ENCODE results near the gene FSTL4. TPM values are rescaled to one million over a fixed set of nuclear protein-coding genes. Genes with fewer than 3 reads are reported as not detected.

The FSTL4 gene
- total and polyA plus RNA-seq, 2 of the 4 experiments (the other 2 are of a cell fraction) = 0.18 TPM; not detected in 1

- H2AK9ac ChIP-seq (replicated peaks; ENCODE audit: low read depth, low read length, poor library complexity) = no peak overlapping the region
- POLR2A ChIA-PET (ENCODE audit: unreplicated experiment) = no interaction called here
- H3K4ac ChIP-seq (ENCODE audit: low read depth, low read length) = no peak overlapping the region
- intact Hi-C loops (cut with micrococcal nuclease) (no loop called here), dilution Hi-C loops (cut with HindIII; ENCODE audit: low sequenced_read_pairs, unreplicated experiment) (no loop called here), in situ Hi-C loops (cut with MboI; ENCODE audit: low sequenced_read_pairs) (no loop called here)
- H3K14ac ChIP-seq (replicated peaks; ENCODE audit: low read depth, low read length) = no peak overlapping the region
- H4K91ac ChIP-seq (ENCODE audit: insufficient read depth, low read depth, low read length) = no peak overlapping the region
- H3K9me3 ChIP-seq (ENCODE audit: control insufficient read depth, insufficient read depth, low read length) = no peaks in the 10 kb centered on the region
- WGBS, 2 experiments (ENCODE audit: extremely low coverage in 2 of 2, insufficient read length in 1 of 2) = no CpG with 5 or more reads among the region's 5 CpGs
- no peak overlapping the region for H3K27ac ChIP-seq (ENCODE audit: insufficient read depth, low read length)
- H2BK5ac ChIP-seq (ENCODE audit: low read depth, low read length, poor library complexity, severe bottlenecking) = no peak overlapping the region
- H3K79me1 ChIP-seq (ENCODE audit: low read depth in 1 of 2, low read length in 2 of 2) = no peaks in the 10 kb centered on the region
- H4K20me1 ChIP-seq (ENCODE audit: insufficient read depth, low read length) = no peaks in the 10 kb centered on the region
- no peak overlapping the region for H2BK20ac ChIP-seq (ENCODE audit: low read depth, low read length)
- no peak overlapping the region for H2BK120ac ChIP-seq (ENCODE audit: low read depth, low read length)
- DNase-seq = no peak
- H3K27me3 ChIP-seq (ENCODE audit: control insufficient read depth, insufficient read depth, low read length) = peaks cover 53% of the 10 kb centered on the region
- H3K23ac ChIP-seq (ENCODE audit: low read depth, low read length) = no peak overlapping the region
- no peak overlapping the region for H3K4me3 ChIP-seq (ENCODE audit: insufficient read depth, low read depth, low read length)
- no peaks in the 10 kb centered on the region for H3K36me3 ChIP-seq (ENCODE audit: control insufficient read depth, insufficient read depth, low read length)
- CTCF ChIA-PET = no interaction called here
- no peaks in the 10 kb centered on the region for H3K4me1 ChIP-seq (ENCODE audit: control insufficient read depth, insufficient read depth, low read length)
- ATAC-seq (ENCODE audit: low read depth) = no peak
- H3K56ac ChIP-seq (ENCODE audit: extremely low read depth, insufficient read depth, low read length) = no peak overlapping the region
- H3K18ac ChIP-seq (ENCODE audit: low read depth, low read length) = no peak overlapping the region
- H3K9me1 ChIP-seq (ENCODE audit: insufficient read depth, low read length) = no peaks in the 10 kb centered on the region
- no peak overlapping the region for H3K9ac ChIP-seq (ENCODE audit: low read depth, low read length)
- TF ChIP-seq RCOR1 (IDR thresholded peaks at IDR 0.05; ENCODE audit: insufficient replicate concordance, low read length) = no peak
- TF ChIP-seq MAFK (IDR thresholded peaks at IDR 0.05; ENCODE audit: low read depth, low read length) = no peak
- TF ChIP-seq MXI1 (IDR thresholded peaks at IDR 0.05; ENCODE audit: borderline replicate concordance, low read depth, low read length) = no peak
- no peak for TF ChIP-seq RFX5 (IDR thresholded peaks at IDR 0.05; ENCODE audit: low read depth, low read length)
- TF ChIP-seq CEBPB (IDR thresholded peaks at IDR 0.05; ENCODE audit: low read depth, low read length) = no peak
- no peak for TF ChIP-seq USF2 (IDR thresholded peaks at IDR 0.05; ENCODE audit: low read depth, low read length)
- no peak for TF ChIP-seq RAD21 (IDR thresholded peaks at IDR 0.05; ENCODE audit: low read length)
- TF ChIP-seq MAZ (IDR thresholded peaks at IDR 0.05; ENCODE audit: borderline replicate concordance, low read depth, low read length) = no peak
- no peak for TF ChIP-seq BHLHE40 (IDR thresholded peaks at IDR 0.05; ENCODE audit: low read depth, low read length)
- TF ChIP-seq SMC3 (IDR thresholded peaks at IDR 0.05; ENCODE audit: low read depth, low read length) = no peak
- no peak overlapping the region for H2AFZ ChIP-seq (replicated peaks; ENCODE audit: low read length, poor library complexity)
- no peak overlapping the region for H3K4me2 ChIP-seq (ENCODE audit: low read depth, low read length)
- no peak overlapping the region for H2AK5ac ChIP-seq (ENCODE audit: low read depth, low read length)
- no TSS peak for BruUV-seq (replicated peaks)
- no peak overlapping the region for H4K8ac ChIP-seq (ENCODE audit: low read depth in 2 of 2, low read length in 2 of 2)
- H2BK15ac ChIP-seq (ENCODE audit: low read depth, low read length) = no peak overlapping the region
- no peak overlapping the region for H4K5ac ChIP-seq (ENCODE audit: low read depth, low read length)
These were observed 347.1 kb downstream of the FSTL4 start for GRCh38 chr5:133265257-133265656.

All from IMR-90 (cell line).